HepG2 (cell line): ENCODE data around the gene CCN2. TPM values are rescaled to one million over a fixed set of nuclear protein-coding genes. Genes with fewer than 3 reads are reported as not detected.

Source experiments
- ATF7 ChIP-seq, 2 experiments: fragments of 450-650 bp in 1 of 2; sonication (generic) in 1 of 2; formaldehyde crosslinking in 1 of 2; IDR thresholded peaks; 2 replicates each; pipeline versions ENCODE4 v1.4.0 to v1.6.1; 2016 to 2020; ENCODE audit warnings: antibody characterized with exemption in 1 of 2, mild to moderate bottlenecking in 1 of 2, missing genetic modification reagents in 1 of 2
- CHD2 ChIP-seq: IDR thresholded peaks from 2 replicates; pipeline ENCODE4 v1.6.1; 2011; ENCODE audit warnings: low read depth, low read length, improper control_type of control experiment
- HHEX ChIP-seq: IDR thresholded peaks from 2 replicates; pipeline ENCODE4 v1.6.1; 2016; ENCODE audit warnings: control low read depth
- KDM1A ChIP-seq: IDR thresholded peaks from 2 replicates; pipeline ENCODE4 v1.6.1; 2016; ENCODE audit warnings: missing compliant biosample characterization
- KDM5B ChIP-seq: sonication (generic); formaldehyde crosslinking; IDR thresholded peaks from 2 replicates; pipeline ENCODE4 v1.4.0; 2020; ENCODE audit warnings: missing genetic modification reagents, mild to moderate bottlenecking, borderline replicate concordance
- MEIS1 ChIP-seq: sonication (generic); formaldehyde crosslinking; IDR thresholded peaks from 2 replicates; pipeline ENCODE4 v1.9.0; 2021; ENCODE audit warnings: mild to moderate bottlenecking, missing genetic modification reagents, moderate library complexity, borderline replicate concordance
- NFRKB ChIP-seq: fragments of 450-650 bp; IDR thresholded peaks from 2 replicates; pipeline ENCODE4 v1.6.1; 2017
- NR0B2 ChIP-seq: sonication (generic); formaldehyde crosslinking; IDR thresholded peaks from 2 replicates; pipeline ENCODE4 v1.4.0; 2020; ENCODE audit warnings: mild to moderate bottlenecking, missing genetic modification reagents
- THAP11 ChIP-seq: IDR thresholded peaks from 2 replicates; pipeline ENCODE4 v1.6.1; 2016; ENCODE audit warnings: missing biosample characterization, missing genetic modification reagents
- THYN1 ChIP-seq: sonication (generic); formaldehyde crosslinking; IDR thresholded peaks from 2 replicates; pipeline ENCODE4 v1.8.1; 2023; ENCODE audit warnings: low read depth, mild to moderate bottlenecking, moderate library complexity, missing genetic modification reagents, borderline replicate concordance
- YEATS2 ChIP-seq: sonication (generic); formaldehyde crosslinking; IDR thresholded peaks from 2 replicates; pipeline ENCODE4 v1.4.0; 2020; ENCODE audit warnings: missing genetic modification reagents, borderline replicate concordance
- ZNF333 ChIP-seq: sonication (generic); formaldehyde crosslinking; IDR thresholded peaks from 2 replicates; pipeline ENCODE4 v1.4.0; 2020; ENCODE audit warnings: mild to moderate bottlenecking, missing genetic modification reagents, borderline replicate concordance
- ZNF547 ChIP-seq: sonication (generic); formaldehyde crosslinking; IDR thresholded peaks from 2 replicates; pipeline ENCODE4 v1.5.1; 2020; ENCODE audit warnings: mild to moderate bottlenecking, missing genetic modification reagents
- ZNF572 ChIP-seq: sonication (generic); formaldehyde crosslinking; IDR thresholded peaks from 2 replicates; pipeline ENCODE4 v1.5.1; 2020; ENCODE audit warnings: mild to moderate bottlenecking, missing genetic modification reagents
- ZNF577 ChIP-seq: sonication (generic); formaldehyde crosslinking; IDR thresholded peaks from 2 replicates; pipeline ENCODE4 v1.4.0; 2020; ENCODE audit warnings: mild to moderate bottlenecking, low read depth, missing genetic modification reagents, borderline replicate concordance
- ZNF598 ChIP-seq: sonication (generic); formaldehyde crosslinking; IDR thresholded peaks from 2 replicates; pipeline ENCODE4 v1.5.1; 2020; ENCODE audit warnings: mild to moderate bottlenecking, missing genetic modification reagents, borderline replicate concordance
- ZNF75D ChIP-seq: sonication (generic); formaldehyde crosslinking; IDR thresholded peaks from 2 replicates; pipeline ENCODE4 v1.8.1; 2023; ENCODE audit warnings: missing genetic modification reagents, mild to moderate bottlenecking, borderline replicate concordance
- ZNF891 ChIP-seq: sonication (generic); formaldehyde crosslinking; IDR thresholded peaks from 2 replicates; pipeline ENCODE4 v1.5.0; 2020; ENCODE audit warnings: mild to moderate bottlenecking, missing genetic modification reagents
- polyA plus RNA-seq, 8 experiments: library from polyadenylated mRNA; depleted of rRNA in 3 of 8; stranded (reverse) in 7 of 8; unstranded in 1 of 8; fragments of >200 nt; fragmentation: Illumina TruSeq in 4 of 8; extraction: Trizol in 4 of 8; gene quantifications; 2 replicates each; pipeline versions ENCODE4 v1.2.1 to v1.2.3, GENCODE V29; 2011 to 2016; ENCODE audit warnings: low read depth in 4 of 8, missing spikeins in 1 of 8, mixed read lengths in 1 of 8; ENCODE audit not compliant: insufficient read depth in 1 of 8
- total RNA-seq, 5 experiments: library from RNA; depleted of rRNA; stranded (reverse); fragments of >200 nt; fragmentation: Illumina TruSeq; extraction: Trizol; gene quantifications; 2 replicates each; pipeline ENCODE4 v1.2.3, GENCODE V29; 2016; ENCODE audit warnings: low read depth in 1 of 5
- TF ChIP-seq, protein P1 (sequence below): sonication (generic); formaldehyde crosslinking; IDR thresholded peaks from 2 replicates; pipeline ENCODE4 v1.4.0; 2020; ENCODE audit warnings: missing genetic modification reagents; ENCODE audit errors: not compliant biosample characterization
- TF ChIP-seq, protein P2 (sequence below): IDR thresholded peaks from 2 replicates; pipeline ENCODE4 v1.6.1; 2016
- TF ChIP-seq, protein P3 (sequence below): sonication (generic); formaldehyde crosslinking; IDR thresholded peaks from 2 replicates; pipeline ENCODE4 v1.4.0; 2020; ENCODE audit warnings: mild to moderate bottlenecking, missing genetic modification reagents
- TF ChIP-seq, protein P4 (sequence below): IDR thresholded peaks from 2 replicates; pipeline ENCODE4 v1.6.1; 2016; ENCODE audit warnings: missing genetic modification reagents, missing compliant biosample characterization

Gene CCN2
- total and polyA plus RNA-seq, 2 of the 13 experiments (the other 11 are each of a cell fraction or from before 2014, with no cell fraction given): 34.7 to 316 TPM

- no peak for TF ChIP-seq YEATS2 (CRISPR knock-in tag)
- TF ChIP-seq ZNF577 (CRISPR knock-in tag): no peak; the same call in 1 of the 2 replicates
- TF ChIP-seq, protein P1, sequence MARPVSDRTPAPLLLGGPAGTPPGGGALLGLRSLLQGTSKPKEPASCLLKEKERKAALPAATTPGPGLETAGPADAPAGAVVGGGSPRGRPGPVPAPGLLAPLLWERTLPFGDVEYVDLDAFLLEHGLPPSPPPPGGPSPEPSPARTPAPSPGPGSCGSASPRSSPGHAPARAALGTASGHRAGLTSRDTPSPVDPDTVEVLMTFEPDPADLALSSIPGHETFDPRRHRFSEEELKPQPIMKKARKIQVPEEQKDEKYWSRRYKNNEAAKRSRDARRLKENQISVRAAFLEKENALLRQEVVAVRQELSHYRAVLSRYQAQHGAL (CRISPR knock-in tag): peak; percentile 95
- TF ChIP-seq ZNF547: no peak; the same call in 1 of the 2 replicates
- TF ChIP-seq KDM5B (CRISPR knock-in tag): peak; percentile 83; the same call in 1 of the 2 replicates
- peak; percentile 34; the same call in 1 of the 2 replicates for TF ChIP-seq KDM1A (CRISPR knock-in tag)
- no peak for TF ChIP-seq NFRKB
- no peak for TF ChIP-seq NR0B2
- TF ChIP-seq ZNF891: peak; percentile 58
- peak; percentile 81; the same call in 1 of the 2 replicates for TF ChIP-seq ZNF572 (CRISPR knock-in tag)
- TF ChIP-seq, protein P2, sequence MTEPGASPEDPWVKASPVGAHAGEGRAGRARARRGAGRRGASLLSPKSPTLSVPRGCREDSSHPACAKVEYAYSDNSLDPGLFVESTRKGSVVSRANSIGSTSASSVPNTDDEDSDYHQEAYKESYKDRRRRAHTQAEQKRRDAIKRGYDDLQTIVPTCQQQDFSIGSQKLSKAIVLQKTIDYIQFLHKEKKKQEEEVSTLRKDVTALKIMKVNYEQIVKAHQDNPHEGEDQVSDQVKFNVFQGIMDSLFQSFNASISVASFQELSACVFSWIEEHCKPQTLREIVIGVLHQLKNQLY (CRISPR knock-in tag): no peak
- no peak for TF ChIP-seq ZNF75D
- TF ChIP-seq ZNF598: peak; percentile 86; the same call in 1 of the 2 replicates
- TF ChIP-seq, protein P3, sequence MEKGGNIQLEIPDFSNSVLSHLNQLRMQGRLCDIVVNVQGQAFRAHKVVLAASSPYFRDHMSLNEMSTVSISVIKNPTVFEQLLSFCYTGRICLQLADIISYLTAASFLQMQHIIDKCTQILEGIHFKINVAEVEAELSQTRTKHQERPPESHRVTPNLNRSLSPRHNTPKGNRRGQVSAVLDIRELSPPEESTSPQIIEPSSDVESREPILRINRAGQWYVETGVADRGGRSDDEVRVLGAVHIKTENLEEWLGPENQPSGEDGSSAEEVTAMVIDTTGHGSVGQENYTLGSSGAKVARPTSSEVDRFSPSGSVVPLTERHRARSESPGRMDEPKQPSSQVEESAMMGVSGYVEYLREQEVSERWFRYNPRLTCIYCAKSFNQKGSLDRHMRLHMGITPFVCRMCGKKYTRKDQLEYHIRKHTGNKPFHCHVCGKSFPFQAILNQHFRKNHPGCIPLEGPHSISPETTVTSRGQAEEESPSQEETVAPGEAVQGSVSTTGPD (CRISPR knock-in tag): no peak
- 0 out of 2 replicates have a peak, but pooled peaks have one; percentile 37 for TF ChIP-seq CHD2
- TF ChIP-seq ATF7 (IDR thresholded peaks at IDR 0.05): no peak
- TF ChIP-seq ATF7 (CRISPR knock-in tag; IDR thresholded peaks at IDR 0.05): peak; percentile 72; the same call in 1 of the 2 replicates
- TF ChIP-seq ZNF333 (CRISPR knock-in tag): no peak; the same call in 1 of the 2 replicates
- TF ChIP-seq MEIS1 (CRISPR knock-in tag): no peak
- no peak for TF ChIP-seq THAP11 (CRISPR knock-in tag)
- no peak for TF ChIP-seq THYN1 (CRISPR knock-in tag)
- no peak for TF ChIP-seq HHEX (CRISPR knock-in tag)
- TF ChIP-seq, protein P4, sequence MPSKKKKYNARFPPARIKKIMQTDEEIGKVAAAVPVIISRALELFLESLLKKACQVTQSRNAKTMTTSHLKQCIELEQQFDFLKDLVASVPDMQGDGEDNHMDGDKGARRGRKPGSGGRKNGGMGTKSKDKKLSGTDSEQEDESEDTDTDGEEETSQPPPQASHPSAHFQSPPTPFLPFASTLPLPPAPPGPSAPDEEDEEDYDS (CRISPR knock-in tag): no peak; the same call in 1 of the 2 replicates
These were observed 1.0 kb downstream of the CCN2 start (continued) for GRCh38 chr6:131949909-131950766.
